OCI-LY1 (cell line): ENCODE data around the gene IKZF3.

ENCODE experiments used
- CTCF ChIP-seq: fragments of 200-600 bp; sonication (generic), shearing (Covaris generic); IDR thresholded peaks from 2 replicates; pipeline ENCODE4 v1.5.1; 2017; ENCODE audit warnings: mild to moderate bottlenecking, antibody characterized with exemption, low read length, moderate library complexity, mixed read lengths
- EZH2 ChIP-seq: fragments of 200-600 bp; sonication (generic), shearing (Covaris generic); IDR thresholded peaks from 2 replicates; pipeline ENCODE4 v1.8.0; 2017; ENCODE audit warnings: borderline replicate concordance, mixed run types, mild to moderate bottlenecking, antibody characterized with exemption, low read length, moderate library complexity, mixed read lengths

GRCh38 chr17:39716073-39716818 is 147.9 kb downstream of the IKZF3 start:
- TF ChIP-seq EZH2 (no peak), CTCF (no peak)
